ENCODE measurements around the gene ADSL. TPM values are rescaled to one million over a fixed set of nuclear protein-coding genes. Genes with fewer than 3 reads are reported as not detected.

ADSL gene
- total and polyA plus RNA-seq, 2 donors from 2014 or later = 42.5 to 57.5 TPM

DNA sequence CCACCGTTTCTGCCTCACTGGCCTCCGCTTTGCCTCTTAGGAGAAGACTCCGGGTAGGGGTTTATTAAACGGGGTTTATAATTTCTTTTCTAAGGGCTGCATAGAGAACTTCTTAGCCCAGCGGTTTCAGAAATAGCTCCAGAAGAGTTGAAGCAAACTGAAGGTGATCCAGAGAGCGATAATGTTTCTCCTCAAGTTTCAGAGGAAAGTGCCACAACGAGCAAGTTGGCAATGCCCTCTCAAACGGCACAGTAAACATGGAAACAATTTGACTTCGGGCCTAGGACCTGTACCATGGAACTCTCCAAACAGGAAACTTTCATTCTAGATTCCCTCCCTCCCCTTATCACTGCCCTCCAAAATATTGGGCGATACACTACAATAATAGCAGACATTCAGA is 1.0 kb downstream of the ADSL start:
- peak overlapping the region; percentile 83 to 98 (median 93) for H3K4me3 ChIP-seq (ENCODE audit: low read length in 3 of 3)
- DNase-seq (no peak), FAIRE-seq (no peak)
- TF ChIP-seq, protein P1, sequence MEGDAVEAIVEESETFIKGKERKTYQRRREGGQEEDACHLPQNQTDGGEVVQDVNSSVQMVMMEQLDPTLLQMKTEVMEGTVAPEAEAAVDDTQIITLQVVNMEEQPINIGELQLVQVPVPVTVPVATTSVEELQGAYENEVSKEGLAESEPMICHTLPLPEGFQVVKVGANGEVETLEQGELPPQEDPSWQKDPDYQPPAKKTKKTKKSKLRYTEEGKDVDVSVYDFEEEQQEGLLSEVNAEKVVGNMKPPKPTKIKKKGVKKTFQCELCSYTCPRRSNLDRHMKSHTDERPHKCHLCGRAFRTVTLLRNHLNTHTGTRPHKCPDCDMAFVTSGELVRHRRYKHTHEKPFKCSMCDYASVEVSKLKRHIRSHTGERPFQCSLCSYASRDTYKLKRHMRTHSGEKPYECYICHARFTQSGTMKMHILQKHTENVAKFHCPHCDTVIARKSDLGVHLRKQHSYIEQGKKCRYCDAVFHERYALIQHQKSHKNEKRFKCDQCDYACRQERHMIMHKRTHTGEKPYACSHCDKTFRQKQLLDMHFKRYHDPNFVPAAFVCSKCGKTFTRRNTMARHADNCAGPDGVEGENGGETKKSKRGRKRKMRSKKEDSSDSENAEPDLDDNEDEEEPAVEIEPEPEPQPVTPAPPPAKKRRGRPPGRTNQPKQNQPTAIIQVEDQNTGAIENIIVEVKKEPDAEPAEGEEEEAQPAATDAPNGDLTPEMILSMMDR (IDR thresholded peaks at IDR 0.05; ENCODE audit: borderline replicate concordance, extremely low read depth, insufficient read depth) = no peak
- peaks cover 0 to 8% (median 2%) of the 10 kb centered on the region in 3 donors for H3K36me3 ChIP-seq (ENCODE audit: control insufficient read depth in 2 of 3, insufficient read depth in 3 of 3, low read length in 3 of 3)
- intact Hi-C loops (cut with DNase I) = no loop called here
- no peak overlapping the region for H3K27ac ChIP-seq (ENCODE audit: low read depth in 2 of 2, low read length in 2 of 2)
- H3K9ac ChIP-seq (ENCODE audit: low read length in 3 of 3) = peak overlapping the region; percentile 61 to 78 (median 77)
- no peaks in the 10 kb centered on the region for H3K9me3 ChIP-seq (ENCODE audit: control insufficient read depth in 2 of 3, insufficient read depth in 1 of 3, low read length in 3 of 3)
- no peaks in the 10 kb centered on the region for H3K27me3 ChIP-seq (ENCODE audit: control insufficient read depth, insufficient read depth, low read length)
- H3K4me1 ChIP-seq (ENCODE audit: control insufficient read depth in 2 of 3, insufficient read depth in 2 of 3, low read depth in 1 of 3, low read length in 3 of 3) = peaks cover 0 to 11% (median 10%) of the 10 kb centered on the region in 3 donors

- TF ChIP-seq, protein P1 (IDR thresholded peaks at IDR 0.05; ENCODE audit: borderline replicate concordance, extremely low read depth, insufficient read depth) = peak; percentile 66
- DNase-seq (peak in 3 of 5 donors; percentile 32 to 63 (median 37)), FAIRE-seq (no peak)
- H3K36me3 ChIP-seq (ENCODE audit: control insufficient read depth in 2 of 3, insufficient read depth in 3 of 3, low read length in 3 of 3) = peaks cover 0 to 13% (median 6%) of the 10 kb centered on the region in 3 donors
- H3K4me1 ChIP-seq (ENCODE audit: control insufficient read depth in 2 of 3, insufficient read depth in 2 of 3, low read depth in 1 of 3, low read length in 3 of 3) = peaks cover 0 to 11% (median 10%) of the 10 kb centered on the region in 3 donors
- intact Hi-C loops (cut with DNase I) = no loop called here
- H3K9me3 ChIP-seq (ENCODE audit: control insufficient read depth in 2 of 3, insufficient read depth in 1 of 3, low read length in 3 of 3) = no peaks in the 10 kb centered on the region
- H3K4me3 ChIP-seq (ENCODE audit: low read length in 3 of 3) = peak overlapping the region; percentile 8 to 93 (median 83)
- no peaks in the 10 kb centered on the region for H3K27me3 ChIP-seq (ENCODE audit: control insufficient read depth, insufficient read depth, low read length)
- H3K27ac ChIP-seq (ENCODE audit: low read depth in 2 of 2, low read length in 2 of 2) = no peak overlapping the region
- peak overlapping the region in 2 of 3 donors; percentile 9 to 77 for H3K9ac ChIP-seq (ENCODE audit: low read length in 3 of 3)
Measured at GRCh38 chr22:40348025-40348658, 1.8 kb downstream of the ADSL start.

GRCh38 chr22:40352763-40353162 is 6.5 kb downstream of the ADSL start:
- Histone ChIP-seq H3K27me3 (ENCODE audit: control insufficient read depth, insufficient read depth, low read length) (no peaks in the 10 kb centered on the region), H3K27ac (ENCODE audit: low read depth in 2 of 2, low read length in 2 of 2) (no peak overlapping the region), H3K4me1 (ENCODE audit: control insufficient read depth in 2 of 3, insufficient read depth in 2 of 3, low read depth in 1 of 3, low read length in 3 of 3) (peaks cover 0 to 3% (median 3%) of the 10 kb centered on the region in 3 donors), H3K4me3 (ENCODE audit: low read length in 3 of 3) (no peak overlapping the region), H3K9ac (ENCODE audit: low read length in 3 of 3) (no peak overlapping the region), H3K9me3 (ENCODE audit: control insufficient read depth in 2 of 3, insufficient read depth in 1 of 3, low read length in 3 of 3) (no peaks in the 10 kb centered on the region), H3K36me3 (ENCODE audit: control insufficient read depth in 2 of 3, insufficient read depth in 3 of 3, low read length in 3 of 3) (peaks cover 2 to 20% (median 14%) of the 10 kb centered on the region in 3 donors)
- DNase-seq = no peak
- intact Hi-C loops (cut with DNase I) = no loop called here
- no peak for FAIRE-seq
- TF ChIP-seq, protein P1 (IDR thresholded peaks at IDR 0.05; ENCODE audit: borderline replicate concordance, extremely low read depth, insufficient read depth) = no peak

Measured in kidney (tissue), 14 donors.